ENCODE measurements around the gene ZNF343.
"Not testable (repeated sequence)": the region's sequence is repeated elsewhere in the genome, so short reads cannot be mapped to it uniquely, and the experiment has no call there.

The ZNF343 gene

DNA sequence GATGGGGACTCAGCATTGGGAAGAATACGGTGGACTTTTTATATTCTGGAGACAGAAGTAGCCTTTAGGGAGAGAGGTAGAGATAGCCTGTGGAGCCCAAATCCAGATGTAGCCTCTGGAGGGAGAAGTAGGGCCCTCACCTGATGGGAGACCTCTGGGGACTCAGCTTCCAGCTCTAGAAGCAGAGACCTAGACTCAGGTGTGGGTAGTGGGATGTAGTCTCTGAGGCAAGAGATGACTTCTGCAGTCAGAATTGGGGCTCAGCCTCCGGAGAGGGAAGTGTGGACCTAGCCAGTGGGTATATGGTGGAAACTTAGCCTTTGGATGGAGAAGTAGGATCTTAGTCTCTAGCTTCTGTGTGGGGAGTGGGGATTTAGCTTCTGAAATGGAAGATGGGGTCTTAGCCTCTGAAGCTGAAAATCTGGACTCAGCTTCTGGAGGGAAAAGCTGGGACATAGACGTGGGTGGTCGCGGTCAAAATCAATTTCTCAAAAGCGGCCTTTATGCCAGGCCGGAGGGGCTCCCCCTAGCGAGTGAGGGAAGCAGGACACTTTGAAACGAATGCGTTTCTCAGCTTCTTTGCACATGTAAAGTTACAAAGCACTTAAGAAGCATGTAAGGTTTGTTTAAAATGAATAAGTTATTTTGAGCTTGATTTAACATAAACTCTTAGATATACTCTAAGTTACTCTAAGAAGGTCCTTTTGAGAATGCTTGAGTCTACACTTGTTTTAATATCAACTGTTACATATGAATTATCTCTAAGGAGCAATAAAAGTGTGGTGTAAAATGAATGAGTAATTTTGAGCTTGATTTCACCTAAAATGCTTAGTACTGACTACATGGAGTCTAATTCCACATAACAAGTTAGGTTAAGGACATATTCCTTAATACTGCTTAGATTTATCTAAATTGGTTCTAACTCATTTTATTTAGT, 12.9 kb upstream of the ZNF343 start:
- peak; percentile 13 to 14 for DNase-seq

DNA sequence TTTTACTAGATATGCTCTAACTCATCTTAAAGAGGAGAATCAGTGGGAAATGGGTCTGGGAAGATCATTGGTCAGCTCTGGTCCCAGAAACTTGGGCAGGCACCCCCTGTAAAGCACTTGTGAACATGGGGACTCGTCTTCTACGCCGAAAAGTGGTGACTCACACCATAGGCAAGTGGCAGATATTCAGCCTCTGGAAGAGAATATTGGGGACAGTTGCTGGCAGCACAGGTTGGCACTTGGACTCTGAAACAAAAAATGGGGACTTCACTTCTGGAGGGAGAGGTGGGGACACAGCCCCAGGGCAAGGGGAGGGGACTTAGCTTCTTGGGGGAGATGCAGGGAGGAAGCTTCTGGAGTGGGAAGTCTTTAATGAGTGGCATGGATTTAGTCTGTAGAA, 11.9 kb upstream of the ZNF343 start:
- DNase-seq, result no peak

DNA sequence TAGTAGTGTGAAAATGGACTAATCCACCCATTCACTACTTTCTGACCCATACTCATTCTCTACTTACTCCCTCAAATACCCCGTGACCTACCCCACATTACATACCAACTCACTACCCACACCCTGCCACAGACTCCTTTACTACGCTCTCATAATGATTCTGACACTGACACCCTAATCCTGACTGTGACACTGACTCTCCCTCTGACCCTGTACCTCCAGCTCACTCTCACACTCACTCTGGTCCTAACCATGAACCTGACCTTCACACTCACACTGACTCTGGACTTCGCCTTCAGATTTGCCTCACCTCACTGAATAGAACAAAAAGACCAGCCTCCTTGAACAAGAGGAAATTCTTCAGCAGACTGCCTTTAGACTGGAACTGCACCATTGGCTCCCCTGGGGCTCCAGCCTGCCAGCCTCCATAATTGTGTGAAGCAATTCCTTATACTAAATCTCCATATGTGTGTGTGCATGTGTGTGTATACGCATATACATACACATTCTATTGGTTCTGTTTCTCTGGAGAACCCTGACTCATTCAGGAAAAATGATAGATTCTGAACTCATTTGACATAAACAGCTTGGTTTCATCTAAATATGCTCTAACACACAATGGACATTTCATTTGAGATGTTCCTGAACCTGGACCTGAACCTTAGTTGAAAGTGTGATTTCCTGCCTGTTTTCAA, 10.5 kb upstream of the ZNF343 start:
- DNase-seq, result no peak

DNA sequence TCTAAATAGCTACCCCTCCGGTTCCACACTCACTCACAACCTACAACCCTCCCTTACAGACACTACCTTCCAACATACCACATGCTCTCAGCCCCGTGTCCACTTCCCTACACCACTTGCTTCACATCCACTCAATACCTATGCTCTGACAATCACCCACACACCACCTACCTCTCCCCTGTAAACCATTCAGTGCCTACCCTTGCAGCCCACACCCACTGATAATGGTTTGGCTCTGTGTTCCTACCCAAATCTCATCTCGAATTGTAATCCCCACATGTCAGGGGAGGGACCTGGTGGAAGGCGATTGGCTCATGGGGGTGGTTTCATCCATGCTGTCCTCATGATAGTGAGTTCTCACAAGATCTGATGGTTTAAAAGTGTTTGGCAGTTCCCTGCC, 9.8 kb upstream of the ZNF343 start:
- DNase-seq, result no peak

DNA sequence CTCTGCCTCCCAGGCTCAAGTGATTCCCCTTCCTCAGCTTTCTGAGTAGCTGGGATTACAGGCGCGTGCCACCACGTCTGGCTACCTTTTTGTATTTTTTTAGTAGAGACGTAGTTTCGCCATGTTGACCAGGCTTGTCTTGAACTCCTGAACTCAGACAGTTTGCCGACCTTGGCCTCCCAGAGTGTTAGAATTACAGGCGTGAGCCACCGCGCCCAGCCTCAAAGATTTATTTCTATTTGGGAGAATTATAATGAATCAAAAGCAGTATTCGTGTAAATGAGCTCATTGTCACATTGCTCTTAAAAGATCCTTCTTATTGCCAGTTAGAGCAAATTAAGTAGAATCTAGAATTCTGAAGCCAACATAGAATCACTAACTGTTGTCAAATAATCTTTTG, 9.4 kb upstream of the ZNF343 start:
- DNase-seq, result no peak

DNA sequence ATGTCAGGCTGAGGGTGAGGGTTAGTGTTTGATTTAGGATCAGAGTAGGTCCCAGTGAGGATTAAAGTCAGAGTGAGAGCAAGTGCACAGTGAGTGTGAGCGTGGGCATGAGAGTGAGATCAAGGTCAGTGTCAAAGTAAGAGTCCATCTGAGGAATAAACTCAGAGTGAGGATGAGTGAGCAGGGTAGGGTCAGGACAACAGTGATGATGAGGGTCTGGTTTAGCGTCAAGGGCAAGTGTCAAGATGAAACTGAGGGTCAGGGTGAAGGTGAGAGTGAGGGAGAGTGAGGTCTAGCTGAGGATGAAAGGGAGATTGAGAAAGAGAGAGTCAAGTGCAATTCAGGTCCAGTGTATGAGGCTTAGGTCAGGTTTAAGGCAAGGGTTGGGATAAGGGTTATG, 7.7 kb upstream of the ZNF343 start:
- no peak for DNase-seq

DNA sequence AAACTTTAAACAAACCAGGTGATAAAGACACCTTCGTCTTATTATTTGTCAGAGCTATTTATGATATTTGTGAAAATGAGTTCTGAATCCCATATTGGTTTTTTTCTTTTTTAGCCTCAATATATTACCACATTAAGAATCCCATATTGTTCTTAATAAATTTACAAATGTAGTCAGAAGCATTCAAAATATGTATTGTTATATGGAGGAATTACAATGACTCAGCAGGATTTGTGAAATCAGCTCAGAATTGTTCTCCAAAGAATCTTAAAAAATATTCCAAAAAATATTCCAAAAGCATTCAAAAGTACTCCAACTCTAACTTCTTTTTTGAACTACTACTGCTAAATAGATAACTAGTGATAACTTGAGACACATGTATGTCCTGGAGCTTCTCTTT, 6.5 kb upstream of the ZNF343 start:
- DNase-seq, result no peak

DNA sequence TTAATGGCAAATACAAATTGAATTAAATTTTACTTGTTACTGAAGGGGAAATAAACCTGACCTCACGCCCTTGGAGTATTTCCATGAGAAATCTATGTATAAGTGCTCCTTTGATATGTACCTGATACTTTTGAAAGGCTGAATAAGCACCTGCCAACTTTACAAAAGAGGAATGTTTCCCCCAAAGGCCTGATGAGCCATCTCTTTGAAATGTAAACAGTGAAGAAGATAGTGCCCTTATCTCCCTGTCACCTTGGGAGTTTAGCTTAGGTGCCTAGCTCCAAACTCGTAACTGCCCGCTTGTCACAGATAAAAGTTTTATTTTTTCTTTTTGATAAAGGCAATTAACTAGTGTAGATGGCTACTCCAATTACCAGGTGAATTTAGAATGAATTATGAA, 1.1 kb upstream of the ZNF343 start:
- DNase-seq, result no peak

DNA sequence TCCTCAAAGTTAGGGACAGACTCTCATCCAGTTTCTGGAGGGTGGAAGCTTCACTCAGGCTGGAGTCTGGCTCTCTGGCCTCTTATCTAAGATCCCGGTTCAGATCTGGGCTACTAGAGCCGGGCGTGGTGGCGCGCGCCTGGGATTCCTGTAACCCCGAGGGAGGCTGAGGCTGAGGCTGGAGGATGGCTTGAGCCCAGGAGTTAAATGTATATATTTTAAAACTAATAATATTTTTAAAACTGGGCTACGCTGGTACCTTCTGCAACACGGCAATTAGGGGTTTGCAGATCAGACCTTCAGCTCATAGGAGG, 710 bp upstream of the ZNF343 start:
- no peak for DNase-seq

DNA sequence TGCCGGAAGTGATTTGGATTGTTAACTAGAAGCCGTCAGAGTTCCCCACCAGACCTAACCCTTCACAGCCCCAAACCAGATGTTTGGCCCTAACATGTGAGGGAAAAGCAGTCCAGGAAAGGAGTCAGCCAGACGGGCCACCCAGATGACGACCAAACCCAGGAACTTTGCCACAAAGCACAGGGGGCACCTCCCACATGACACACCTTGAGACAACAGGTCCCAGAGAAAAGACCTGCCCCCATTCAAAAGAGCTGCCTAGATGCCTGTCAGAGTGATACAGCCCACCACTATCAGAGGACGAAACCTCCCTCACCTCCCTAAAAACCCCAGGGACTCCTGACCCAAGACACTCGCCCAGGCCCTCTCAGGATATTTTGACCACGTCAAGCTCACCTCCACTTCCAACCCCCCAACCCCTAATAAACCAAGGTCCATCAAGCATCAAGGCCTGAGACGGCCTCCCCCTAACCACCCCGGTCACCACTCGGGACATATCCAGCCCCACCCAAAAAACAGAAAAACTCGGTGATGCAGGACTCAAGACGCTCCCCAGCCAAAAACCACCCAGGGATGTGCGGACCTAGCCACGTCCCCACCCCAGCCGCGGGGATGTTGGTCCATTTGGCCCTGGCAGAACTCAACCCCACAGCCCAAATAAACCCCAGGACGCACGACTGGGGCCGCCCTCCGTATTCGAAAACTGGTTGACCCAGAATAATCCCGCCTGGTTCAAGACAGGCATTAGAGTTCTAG, 662 bp downstream of the ZNF343 start:
- no peak for DNase-seq

DNA sequence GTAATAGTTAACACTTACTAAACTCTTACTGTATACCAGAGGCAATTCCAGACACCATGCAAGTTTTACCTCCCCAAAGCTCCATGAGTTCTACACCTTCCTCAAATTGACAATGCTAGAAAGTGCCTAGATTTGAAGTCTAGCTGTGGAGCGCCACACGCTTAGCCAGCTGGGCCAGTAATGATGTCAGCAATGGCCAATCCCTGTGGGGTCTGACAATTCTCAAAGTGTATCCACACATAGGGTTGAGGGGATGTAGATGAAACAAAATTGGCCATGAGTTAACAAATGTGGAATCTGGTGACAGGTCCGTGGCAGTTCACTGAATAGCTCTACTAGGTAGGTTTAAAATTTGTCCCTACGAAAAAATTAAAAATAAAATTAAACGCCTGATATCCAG, 1.3 kb downstream of the ZNF343 start:
- DNase-seq, result no peak

DNA sequence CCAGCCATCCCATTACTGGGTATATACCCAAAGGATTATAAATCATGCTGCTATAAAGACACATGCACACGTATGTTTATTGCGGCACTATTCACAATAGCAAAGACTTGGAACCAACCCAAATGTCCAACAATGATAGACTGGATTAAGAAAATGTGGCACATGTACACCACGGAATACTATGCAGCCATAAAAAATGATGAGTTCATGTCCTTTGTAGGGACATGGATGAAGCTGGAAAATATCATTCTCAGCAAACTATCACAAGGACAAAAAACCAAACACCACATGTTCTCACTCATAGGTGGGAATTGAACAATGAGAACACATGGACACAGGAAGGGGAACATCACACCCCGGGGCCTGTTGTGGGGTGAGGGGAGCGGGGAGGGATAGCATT, 2.3 kb downstream of the ZNF343 start:
- not testable (repeated sequence) for DNase-seq

DNA sequence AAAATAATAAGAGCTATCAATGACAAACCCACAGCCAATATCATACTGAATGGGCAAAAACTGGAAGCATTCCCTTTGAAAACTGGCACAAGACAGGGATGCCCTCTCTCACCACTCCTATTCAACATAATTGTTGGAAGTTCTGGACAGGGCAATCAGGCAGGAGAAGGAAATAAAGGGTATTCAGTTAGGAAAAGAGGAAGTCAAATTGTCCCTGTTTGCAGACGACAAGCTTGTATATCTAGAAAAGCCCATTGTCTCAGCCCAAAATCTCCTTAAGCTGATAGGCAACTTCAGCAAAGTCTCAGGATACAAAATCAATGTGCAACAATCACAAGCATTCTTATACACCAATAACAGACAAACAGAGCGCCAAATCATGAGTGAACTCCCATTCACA, 3.9 kb downstream of the ZNF343 start:
- not testable (repeated sequence) for DNase-seq

DNA sequence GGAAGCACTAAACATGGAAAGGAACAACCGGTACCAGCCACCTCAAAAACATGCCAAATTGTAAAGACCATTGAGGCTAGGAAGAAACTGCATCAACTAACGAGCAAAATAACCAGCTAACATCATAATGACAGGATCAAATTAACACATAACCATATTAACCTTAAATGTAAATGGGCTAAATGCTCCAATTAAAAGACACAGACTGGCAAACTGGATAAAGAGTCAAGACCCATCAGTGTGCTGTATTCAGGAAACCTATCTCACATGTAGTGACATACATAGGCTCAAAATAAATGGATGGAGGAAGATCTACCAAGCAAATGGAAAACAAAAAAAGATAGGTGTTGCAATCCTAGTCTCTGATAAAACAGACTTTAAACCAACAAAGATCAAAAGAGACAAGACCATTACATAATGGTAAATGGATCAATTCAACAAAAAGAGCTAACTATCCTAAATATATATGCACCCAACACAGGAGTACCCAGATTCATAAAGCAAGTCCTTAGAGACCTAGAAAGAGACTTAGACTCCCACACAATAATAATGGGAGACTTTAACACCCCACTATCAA, 5.8 kb downstream of the ZNF343 start:
- not testable (repeated sequence) for DNase-seq

DNA sequence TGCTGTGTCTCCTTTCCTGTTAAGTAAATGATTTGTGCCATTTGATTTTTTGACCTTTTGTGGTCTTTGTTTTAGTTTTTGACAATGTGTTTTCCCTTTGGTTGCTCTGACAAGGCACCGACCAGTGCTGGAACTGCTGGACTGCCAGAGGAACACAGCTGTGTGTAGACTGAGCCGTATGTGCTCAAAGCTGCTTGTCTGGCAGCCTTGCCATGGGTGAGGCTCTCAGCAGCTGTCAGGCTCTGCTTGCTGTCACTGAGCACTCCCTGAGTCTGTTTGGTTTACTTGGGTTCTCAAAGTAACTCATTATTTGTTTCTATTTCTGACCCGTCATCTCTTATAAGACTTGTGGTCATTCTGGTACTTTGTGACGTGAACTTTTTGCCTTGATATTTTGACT, 23.1 kb downstream of the ZNF343 start:
- no peak for DNase-seq

DNA sequence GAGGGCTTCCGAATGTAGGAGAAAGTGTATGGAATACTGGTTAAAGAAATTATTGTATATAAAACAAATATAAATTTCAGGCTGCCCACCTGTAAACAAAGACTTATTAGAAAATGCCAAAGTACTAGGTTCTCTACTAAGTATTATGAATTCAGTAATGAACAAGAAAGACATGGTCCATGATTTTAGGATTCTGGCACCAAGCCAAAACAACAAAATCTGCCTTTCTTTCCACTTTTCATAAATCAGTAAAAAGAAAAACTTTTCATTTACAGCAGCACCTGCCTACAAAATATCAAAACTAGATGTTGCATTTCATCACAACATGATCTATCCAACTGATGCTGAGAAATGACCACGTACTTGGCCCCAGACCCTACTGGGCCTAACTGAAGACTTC, 23.6 kb downstream of the ZNF343 start:
- no peak for DNase-seq

DNA sequence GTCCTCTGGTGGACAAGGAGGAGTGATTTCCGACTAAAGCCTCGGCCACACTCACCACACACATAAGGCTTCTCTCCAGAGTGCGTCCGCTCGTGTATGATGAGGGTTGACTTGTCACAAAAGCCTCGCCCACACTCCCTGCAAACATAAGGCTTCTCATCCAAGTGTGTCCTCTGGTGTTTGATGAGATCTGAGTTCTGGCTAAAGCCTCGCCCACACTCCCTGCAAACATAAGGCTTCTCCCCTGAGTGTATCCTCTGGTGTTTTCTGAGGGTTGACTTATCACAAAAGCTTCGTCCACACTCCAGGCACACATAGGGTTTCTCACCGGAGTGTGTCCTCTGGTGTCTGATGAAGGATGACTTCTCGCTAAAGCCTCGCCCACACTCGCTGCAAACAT, 25.2 kb downstream of the ZNF343 start:
- DNase-seq, result no peak

DNA sequence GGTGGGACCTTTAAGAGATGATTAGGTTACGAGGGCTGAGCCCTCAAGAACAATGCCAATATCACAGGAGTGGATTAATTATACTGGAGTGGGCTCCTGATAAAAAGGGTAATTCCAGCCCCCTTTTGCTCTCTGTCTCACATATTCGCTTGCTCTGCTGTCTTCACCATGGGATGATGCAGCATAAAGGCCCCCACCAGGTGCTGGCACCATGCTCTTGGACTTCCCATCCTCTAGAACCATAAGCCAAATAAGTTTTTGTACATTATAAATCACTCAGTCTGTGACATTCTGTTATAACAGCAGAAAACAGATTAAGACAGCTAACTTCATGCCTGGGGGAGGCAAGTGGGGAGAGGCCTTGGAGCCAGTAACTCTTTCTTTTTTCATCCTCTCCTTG, 28.3 kb downstream of the ZNF343 start:
- DNase-seq, result no peak

DNA sequence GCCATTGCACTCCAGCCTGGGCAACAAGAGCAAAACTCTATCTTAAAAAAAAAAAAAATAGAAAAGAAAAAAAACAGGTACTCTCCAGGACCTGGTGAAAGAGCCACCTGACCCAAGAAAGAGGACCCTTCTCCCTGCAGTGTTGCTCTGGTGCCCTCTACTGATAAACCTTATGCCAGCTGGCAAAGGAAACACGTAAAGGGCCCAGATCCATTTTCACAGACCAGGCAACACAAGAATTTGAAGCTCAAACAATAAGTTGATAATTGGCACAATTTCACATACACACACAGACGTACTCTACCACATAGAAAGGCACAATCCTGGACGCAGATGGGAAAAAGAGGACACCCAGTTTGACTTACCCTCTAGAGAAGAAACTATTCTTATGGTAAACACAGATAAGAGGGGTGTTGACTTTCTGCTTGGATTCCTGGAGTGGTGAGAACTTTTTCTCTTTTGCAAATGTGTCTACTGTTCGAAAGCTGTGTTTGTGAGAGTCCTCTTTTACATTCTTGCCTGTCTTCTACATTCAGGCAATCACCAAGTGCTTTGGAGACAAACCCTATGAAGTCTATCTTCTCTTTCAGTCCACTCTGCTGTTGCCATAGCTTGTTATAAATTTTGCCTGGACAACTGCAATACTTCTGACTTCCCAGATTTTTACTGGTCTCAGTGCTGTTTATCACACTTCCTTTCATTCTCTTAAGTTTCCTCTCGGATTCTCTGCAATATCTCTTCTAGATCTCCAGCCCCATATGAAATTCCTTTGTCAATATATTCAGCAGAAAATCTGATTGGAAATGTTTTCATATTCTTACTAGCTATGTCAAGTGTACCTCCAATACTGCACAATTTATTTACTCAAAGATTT, 31.7 kb downstream of the ZNF343 start:
- no peak for DNase-seq

DNA sequence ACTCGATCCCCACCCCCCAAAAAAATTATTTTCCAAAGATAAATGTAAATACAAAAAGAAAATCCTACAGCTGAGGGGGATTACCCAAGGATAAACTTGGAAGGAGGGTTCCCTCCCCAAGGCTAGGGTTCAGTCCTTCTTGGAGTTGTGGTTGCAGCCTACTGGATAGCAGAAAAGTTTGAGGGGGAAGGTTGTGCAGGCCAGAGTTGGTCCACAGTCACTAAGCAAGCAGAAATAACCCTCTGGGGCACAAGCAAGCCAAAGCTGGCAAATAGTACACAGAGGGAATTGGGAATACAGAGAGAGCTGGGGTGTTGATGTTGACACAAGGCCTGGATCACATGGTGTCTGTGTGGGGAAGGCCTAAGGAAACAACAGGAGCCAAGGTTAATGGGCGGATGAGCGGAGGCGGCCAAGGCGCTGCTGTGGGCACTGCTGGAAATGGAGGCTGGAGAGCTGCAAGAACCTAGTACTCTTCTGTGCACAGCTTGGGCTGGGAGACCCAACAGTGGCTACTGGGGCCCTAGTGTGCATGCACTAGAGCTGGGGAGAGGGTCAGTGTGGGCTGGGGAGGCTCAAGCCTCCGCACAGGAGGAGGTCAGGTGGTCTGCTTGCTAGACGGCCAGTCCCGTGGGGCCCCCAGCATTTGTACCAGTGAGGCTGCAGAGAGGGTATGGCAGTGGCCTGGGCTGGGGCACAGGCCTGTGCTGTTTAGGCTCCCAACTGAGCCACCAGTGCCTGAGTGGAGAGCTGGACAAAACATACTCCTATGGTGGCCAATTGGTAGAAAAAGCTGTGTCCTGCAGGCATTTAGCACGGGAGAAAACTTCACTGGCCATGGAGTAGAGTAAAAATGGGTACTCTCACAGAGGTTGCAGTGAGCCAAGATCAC, 32.6 kb downstream of the ZNF343 start:
- no peak for DNase-seq

DNA sequence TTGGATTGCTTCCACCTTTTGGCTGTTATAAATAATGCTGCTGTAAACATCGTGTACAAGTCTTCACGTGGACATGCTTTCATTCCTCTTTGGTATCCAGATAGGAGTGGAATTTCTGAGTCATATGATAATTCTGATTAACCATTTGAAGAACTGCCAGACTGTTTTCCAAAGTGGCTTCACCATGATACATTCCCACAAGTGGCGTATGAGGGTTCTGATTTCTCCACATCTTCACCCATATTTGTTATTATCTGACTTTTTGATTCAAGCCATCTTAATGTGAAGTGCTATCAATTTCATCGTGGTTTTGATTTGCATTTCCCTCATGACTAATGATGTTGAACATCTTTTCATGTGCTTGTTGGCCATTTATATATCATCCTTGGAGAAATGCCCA, 35.2 kb downstream of the ZNF343 start:
- DNase-seq, result no peak

All from hippocampal formation (tissue), 2 donors.